Measurements from ENCODE around the gene ATP8A2.
A peak's percentile ranks its signal among the peaks of the same experiment; 100 is the strongest.

Gene ATP8A2

DNA sequence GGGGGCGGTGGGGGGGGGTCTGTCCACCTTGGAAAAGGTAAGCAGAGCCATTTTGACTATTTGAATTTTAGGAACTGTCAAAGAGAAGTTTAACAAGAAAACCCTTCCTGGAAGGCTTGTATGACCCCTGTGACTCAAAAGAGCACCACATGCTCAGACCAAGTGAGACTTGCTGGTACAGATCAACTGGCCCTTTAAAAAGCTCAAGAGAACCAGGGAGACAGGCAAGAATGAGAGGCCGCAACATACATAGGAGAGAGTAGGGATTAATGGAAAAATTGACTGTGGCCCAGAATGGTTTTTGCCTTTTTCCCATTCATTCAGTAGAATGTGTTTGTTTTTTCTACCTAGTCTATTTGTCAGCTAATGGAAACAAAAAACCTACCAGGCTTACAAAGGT, 26.2 kb upstream of the ATP8A2 start:
- Histone ChIP-seq H3K4me3 (ENCODE audit: severe bottlenecking) (no peak overlapping the region), H3K4me1 (ENCODE audit: insufficient read depth, poor library complexity, severe bottlenecking) (no peaks in the 10 kb centered on the region), H3K36me3 (ENCODE audit: low read depth) (peaks cover 6% of the 10 kb centered on the region), H3K27me3 (ENCODE audit: insufficient read depth, poor library complexity, severe bottlenecking) (no peaks in the 10 kb centered on the region), H3K9me3 (ENCODE audit: severe bottlenecking) (no peaks in the 10 kb centered on the region), H3K27ac (ENCODE audit: poor library complexity, severe bottlenecking) (no peak overlapping the region)
- ATAC-seq (ENCODE audit: low read depth) (0 out of 3 replicates have a peak, but pooled peaks have one; percentile 36), DNase-seq (ENCODE audit: low spot score) (no peak)
- TF ChIP-seq, protein P1, sequence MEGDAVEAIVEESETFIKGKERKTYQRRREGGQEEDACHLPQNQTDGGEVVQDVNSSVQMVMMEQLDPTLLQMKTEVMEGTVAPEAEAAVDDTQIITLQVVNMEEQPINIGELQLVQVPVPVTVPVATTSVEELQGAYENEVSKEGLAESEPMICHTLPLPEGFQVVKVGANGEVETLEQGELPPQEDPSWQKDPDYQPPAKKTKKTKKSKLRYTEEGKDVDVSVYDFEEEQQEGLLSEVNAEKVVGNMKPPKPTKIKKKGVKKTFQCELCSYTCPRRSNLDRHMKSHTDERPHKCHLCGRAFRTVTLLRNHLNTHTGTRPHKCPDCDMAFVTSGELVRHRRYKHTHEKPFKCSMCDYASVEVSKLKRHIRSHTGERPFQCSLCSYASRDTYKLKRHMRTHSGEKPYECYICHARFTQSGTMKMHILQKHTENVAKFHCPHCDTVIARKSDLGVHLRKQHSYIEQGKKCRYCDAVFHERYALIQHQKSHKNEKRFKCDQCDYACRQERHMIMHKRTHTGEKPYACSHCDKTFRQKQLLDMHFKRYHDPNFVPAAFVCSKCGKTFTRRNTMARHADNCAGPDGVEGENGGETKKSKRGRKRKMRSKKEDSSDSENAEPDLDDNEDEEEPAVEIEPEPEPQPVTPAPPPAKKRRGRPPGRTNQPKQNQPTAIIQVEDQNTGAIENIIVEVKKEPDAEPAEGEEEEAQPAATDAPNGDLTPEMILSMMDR (IDR thresholded peaks at IDR 0.05; ENCODE audit: poor library complexity, severe bottlenecking), result no peak

DNA sequence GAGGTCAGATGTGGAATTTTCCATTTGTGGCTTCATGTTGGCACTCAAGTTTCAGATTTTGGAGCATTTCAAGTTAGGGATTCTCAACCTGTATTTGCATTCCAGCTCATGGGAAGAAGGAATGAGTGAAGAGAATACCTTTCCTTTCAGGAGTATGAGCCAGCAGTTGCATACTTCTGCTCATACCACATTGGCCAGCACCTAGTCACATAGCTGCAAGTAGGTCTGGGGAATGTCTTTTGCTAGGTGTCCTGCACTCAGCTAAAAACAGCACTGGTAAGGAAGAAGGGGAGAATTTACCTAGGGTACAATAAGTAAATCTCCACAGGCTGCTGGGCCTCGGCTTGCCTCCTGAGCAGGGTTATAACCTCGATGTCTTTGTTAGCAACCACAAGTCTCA, 24.6 kb upstream of the ATP8A2 start:
- TF ChIP-seq, protein P1 (IDR thresholded peaks at IDR 0.05; ENCODE audit: poor library complexity, severe bottlenecking), result no peak
- no peaks in the 10 kb centered on the region for H3K4me1 ChIP-seq (ENCODE audit: insufficient read depth, poor library complexity, severe bottlenecking)
- no peaks in the 10 kb centered on the region for H3K9me3 ChIP-seq (ENCODE audit: severe bottlenecking)
- no peak for DNase-seq (ENCODE audit: low spot score)
- H3K27me3 ChIP-seq (ENCODE audit: insufficient read depth, poor library complexity, severe bottlenecking), result no peaks in the 10 kb centered on the region
- no peaks in the 10 kb centered on the region for H3K36me3 ChIP-seq (ENCODE audit: low read depth)
- peak; percentile 61; the same call in 2 of the 3 replicates for ATAC-seq (ENCODE audit: low read depth)
- no peak overlapping the region for H3K4me3 ChIP-seq (ENCODE audit: severe bottlenecking)
- H3K27ac ChIP-seq (ENCODE audit: poor library complexity, severe bottlenecking), result no peak overlapping the region

DNA sequence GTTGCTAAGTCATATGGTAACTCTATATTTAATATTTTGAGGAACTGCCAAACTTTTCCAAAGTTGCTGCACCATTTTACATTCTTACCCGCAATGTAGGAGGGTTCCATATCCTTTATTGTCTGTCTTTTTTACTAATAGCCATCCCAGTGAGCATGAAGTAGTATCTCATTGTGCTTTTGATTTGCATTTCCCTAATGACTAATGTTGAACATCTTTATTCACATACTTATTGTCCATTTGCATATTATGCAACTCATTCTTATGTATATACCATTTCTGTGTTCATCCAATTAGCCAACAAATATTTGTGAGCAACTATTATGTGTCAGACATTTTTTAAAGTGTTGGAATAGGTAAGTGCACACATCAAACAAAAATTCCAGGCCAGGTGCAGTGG, 20.4 kb upstream of the ATP8A2 start:
- DNase-seq (ENCODE audit: low spot score) (no peak), ATAC-seq (ENCODE audit: low read depth) (no peak)
- H3K27me3 ChIP-seq (ENCODE audit: insufficient read depth, poor library complexity, severe bottlenecking), result no peaks in the 10 kb centered on the region
- H3K27ac ChIP-seq (ENCODE audit: poor library complexity, severe bottlenecking), result no peak overlapping the region
- H3K9me3 ChIP-seq (ENCODE audit: severe bottlenecking), result no peaks in the 10 kb centered on the region
- H3K4me3 ChIP-seq (ENCODE audit: severe bottlenecking), result no peak overlapping the region
- no peaks in the 10 kb centered on the region for H3K4me1 ChIP-seq (ENCODE audit: insufficient read depth, poor library complexity, severe bottlenecking)
- TF ChIP-seq, protein P1 (IDR thresholded peaks at IDR 0.05; ENCODE audit: poor library complexity, severe bottlenecking), result no peak
- no peaks in the 10 kb centered on the region for H3K36me3 ChIP-seq (ENCODE audit: low read depth)

DNA sequence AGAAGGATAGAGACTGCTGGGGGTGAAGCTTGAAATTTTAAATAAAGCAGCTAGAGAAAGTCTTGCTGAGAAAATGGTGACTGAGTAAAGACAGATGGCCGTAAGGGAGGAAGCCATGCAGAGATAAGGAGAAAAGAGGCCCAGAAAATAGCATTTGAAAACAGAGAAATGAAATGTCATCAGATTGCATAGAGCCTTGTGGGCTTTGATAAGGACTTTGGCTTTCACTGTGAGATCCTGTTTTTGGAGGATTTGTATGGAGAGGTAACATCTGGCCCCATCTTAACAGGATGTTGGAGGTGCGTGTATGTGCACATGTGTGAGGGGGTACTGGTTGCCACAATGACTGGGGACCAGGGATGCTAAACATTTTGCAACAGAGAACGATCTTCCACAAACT, 19.5 kb upstream of the ATP8A2 start:
- no peaks in the 10 kb centered on the region for H3K36me3 ChIP-seq (ENCODE audit: low read depth)
- no peaks in the 10 kb centered on the region for H3K4me1 ChIP-seq (ENCODE audit: insufficient read depth, poor library complexity, severe bottlenecking)
- no peak overlapping the region for H3K27ac ChIP-seq (ENCODE audit: poor library complexity, severe bottlenecking)
- no peak for DNase-seq (ENCODE audit: low spot score)
- no peak overlapping the region for H3K4me3 ChIP-seq (ENCODE audit: severe bottlenecking)
- TF ChIP-seq, protein P1 (IDR thresholded peaks at IDR 0.05; ENCODE audit: poor library complexity, severe bottlenecking), result no peak
- no peaks in the 10 kb centered on the region for H3K9me3 ChIP-seq (ENCODE audit: severe bottlenecking)
- no peaks in the 10 kb centered on the region for H3K27me3 ChIP-seq (ENCODE audit: insufficient read depth, poor library complexity, severe bottlenecking)
- ATAC-seq (ENCODE audit: low read depth), result no peak

DNA sequence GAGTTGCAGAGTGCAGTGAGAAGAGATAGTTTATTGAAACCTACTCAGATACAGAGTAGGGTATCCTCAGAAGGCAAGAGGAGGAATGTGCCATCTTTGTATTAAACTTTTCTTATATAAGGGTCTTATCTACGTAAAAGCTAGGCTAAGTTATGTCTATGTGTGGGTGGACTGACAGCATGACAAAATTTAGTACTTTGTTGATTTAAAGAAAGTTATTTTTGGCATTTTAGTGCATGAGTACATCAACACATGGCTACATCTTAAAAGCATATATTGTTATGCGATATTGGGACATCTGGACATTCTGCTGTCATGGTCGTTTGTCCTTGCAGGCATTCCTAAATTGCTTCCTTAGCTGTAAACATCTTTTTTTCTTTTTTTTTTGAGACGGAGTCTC, 19.0 kb upstream of the ATP8A2 start:
- ATAC-seq (ENCODE audit: low read depth), result no peak
- no peaks in the 10 kb centered on the region for H3K4me1 ChIP-seq (ENCODE audit: insufficient read depth, poor library complexity, severe bottlenecking)
- no peaks in the 10 kb centered on the region for H3K9me3 ChIP-seq (ENCODE audit: severe bottlenecking)
- H3K27me3 ChIP-seq (ENCODE audit: insufficient read depth, poor library complexity, severe bottlenecking), result no peaks in the 10 kb centered on the region
- H3K27ac ChIP-seq (ENCODE audit: poor library complexity, severe bottlenecking), result no peak overlapping the region
- no peaks in the 10 kb centered on the region for H3K36me3 ChIP-seq (ENCODE audit: low read depth)
- no peak overlapping the region for H3K4me3 ChIP-seq (ENCODE audit: severe bottlenecking)
- TF ChIP-seq, protein P1 (IDR thresholded peaks at IDR 0.05; ENCODE audit: poor library complexity, severe bottlenecking), result no peak
- DNase-seq (ENCODE audit: low spot score), result no peak

Measured in RWPE2 (cell line).